ENCODE data around the gene CIAO3. TPM values are rescaled to one million over a fixed set of nuclear protein-coding genes. Genes with fewer than 3 reads are reported as not detected.

CIAO3 gene
- total RNA-seq, 1 donor from 2014 or later, result 46.8 TPM

- intact Hi-C loops (cut with micrococcal nuclease), result loop anchor here (5.0 kb wide), 1 partner anchor 45 kb away; the partner anchor contains the start of genes CCDC78 and HAGHL
These were observed 58.9 kb downstream of the CIAO3 start for GRCh38 chr16:681746-682427.

GRCh38 chr16:680967-681745, 59.6 kb downstream of the CIAO3 start:
- intact Hi-C loops (cut with micrococcal nuclease), result loop anchor here (1.0 to 5.0 kb wide), 2 partner anchors 46 to 154 kb away; partner anchors contain the start of genes CAPN15, CCDC78 and HAGHL

GRCh38 chr16:680625-680945, 60.2 kb downstream of the CIAO3 start:
- intact Hi-C loops (cut with micrococcal nuclease), result loop anchor here (1.0 to 5.0 kb wide), 2 partner anchors 47 to 153 kb away; partner anchors contain the start of genes CAPN15, CCDC78 and HAGHL

GRCh38 chr16:679814-680624, 60.8 kb downstream of the CIAO3 start, which contains the start of gene STUB1:
STUB1 (plus strand) TSS chr16:680410; CDS start chr16:680526, 116 bp downstream.
- intact Hi-C loops (cut with micrococcal nuclease), result loop anchor here (1.0 to 5.0 kb wide), 6 partner anchors 12 to 153 kb away; partner anchors contain the start of genes CAPN15, CCDC78, HAGHL and METTL26

Other genes starting within 250 kb of the CIAO3 start
- 86.5 and 94.8 TPM in 2 replicates for gene CAPN15, start 213.3 kb downstream of the CIAO3 start, total RNA-seq
- gene PRR35, start 180.6 kb downstream of the CIAO3 start, total RNA-seq, result 0.10 TPM in 1 of 2 replicates, not detected in the other
- gene NHLRC4, start 174.0 kb downstream of the CIAO3 start, total RNA-seq, result 1.8 and 2.2 TPM in 2 replicates
- 45.5 and 49.8 TPM in 2 replicates for gene PIGQ, start 171.0 kb downstream of the CIAO3 start, total RNA-seq
- 16.2 and 17.6 TPM in 2 replicates for gene RAB40C, start 150.9 kb downstream of the CIAO3 start, total RNA-seq
- gene WFIKKN1, start 110.0 kb downstream of the CIAO3 start, total RNA-seq, result 0.69 and 0.76 TPM in 2 replicates
- 79.2 and 85.0 TPM in 2 replicates for gene METTL26, start 104.7 kb downstream of the CIAO3 start, total RNA-seq
- gene MCRIP2, start 99.2 kb downstream of the CIAO3 start, total RNA-seq, result 19.3 and 27.5 TPM in 2 replicates
- 52.9 and 53.6 TPM in 2 replicates for gene WDR90, start 91.6 kb downstream of the CIAO3 start, total RNA-seq
- gene RHOT2, start 72.9 kb downstream of the CIAO3 start, total RNA-seq, result 136 and 155 TPM in 2 replicates
- gene RHBDL1, start 65.3 kb downstream of the CIAO3 start, total RNA-seq, result 0.98 and 2.0 TPM in 2 replicates
- gene STUB1, start 60.6 kb downstream of the CIAO3 start, total RNA-seq, result 73.9 and 81.6 TPM in 2 replicates
- gene JMJD8, start 56.7 kb downstream of the CIAO3 start, total RNA-seq, result 41.2 and 42.1 TPM in 2 replicates
- 18.0 and 18.5 TPM in 2 replicates for gene WDR24, start 50.6 kb downstream of the CIAO3 start, total RNA-seq
- 8.0 and 8.2 TPM in 2 replicates for gene FBXL16, start 35.2 kb downstream of the CIAO3 start, total RNA-seq
- gene METRN, start 25.9 kb downstream of the CIAO3 start, total RNA-seq, result 4.7 and 6.1 TPM in 2 replicates
- gene ANTKMT, start 19.9 kb downstream of the CIAO3 start, total RNA-seq, result 8.1 and 10.8 TPM in 2 replicates
- gene CCDC78, start 14.6 kb downstream of the CIAO3 start, total RNA-seq, result 1.7 and 2.4 TPM in 2 replicates
- 5.1 and 6.1 TPM in 2 replicates for gene HAGHL, start 13.9 kb downstream of the CIAO3 start, total RNA-seq
- gene MSLN, start 19.7 kb upstream of the CIAO3 start, total RNA-seq, result not detected in 2 replicates
- gene RPUSD1, start 47.4 kb upstream of the CIAO3 start, total RNA-seq, result 35.4 and 36.4 TPM in 2 replicates
- gene CHTF18, start 47.6 kb upstream of the CIAO3 start, total RNA-seq, result 73.0 and 79.3 TPM in 2 replicates
- not detected in 2 replicates for gene GNG13, start 59.7 kb upstream of the CIAO3 start, total RNA-seq
- gene LMF1, start 230.0 kb upstream of the CIAO3 start, total RNA-seq, result 19.1 and 20.4 TPM in 2 replicates
- 0.17 TPM in 1 of 2 replicates, not detected in the other for gene SOX8, start 240.8 kb upstream of the CIAO3 start, total RNA-seq

All from T-helper 1 cell treated with Interleukin-12 subunit alpha and Interleukin-12 subunit beta and Interleukin-4 antibody, amounts not matched to agents 30 ng/mL and 1 ng/mL, for 36 hours (primary cell).